NCI-H2171 treated with DMSO at 0.1 percent for 48 hours (cell line): ENCODE data around the gene RNF223.
A peak's percentile ranks its signal among the peaks of the same experiment; 100 is the strongest.
"Not testable (repeated sequence)": the region's sequence is repeated elsewhere in the genome, so short reads cannot be mapped to it uniquely, and the experiment has no call there.

Experiments used
- DNase-seq: peaks from one replicate; lab custom pipeline; 2025; lab: John Stamatoyannopoulos, UW

Gene RNF223

GRCh38 chr1:1044455-1045078 lies 29.5 kb downstream of the RNF223 start:
- DNase-seq: no peak

- no peak for DNase-seq
Measured at GRCh38 chr1:1043921-1044320, 30.2 kb downstream of the RNF223 start.

DNA sequence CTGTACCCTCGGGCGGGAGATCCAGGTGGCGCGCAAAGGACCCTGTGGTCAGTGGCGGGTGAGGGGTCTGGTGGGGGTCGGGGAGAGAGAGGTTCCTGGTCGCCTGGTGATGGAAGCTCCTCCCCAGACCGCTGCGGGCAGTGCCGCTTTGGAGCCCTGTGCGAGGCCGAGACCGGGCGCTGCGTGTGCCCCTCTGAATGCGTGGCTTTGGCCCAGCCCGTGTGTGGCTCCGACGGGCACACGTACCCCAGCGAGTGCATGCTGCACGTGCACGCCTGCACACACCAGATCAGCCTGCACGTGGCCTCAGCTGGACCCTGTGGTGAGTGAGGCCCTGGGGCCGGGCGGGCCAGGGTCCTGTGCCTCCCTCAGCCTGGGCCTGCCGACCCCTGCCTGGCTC lies 30.7 kb downstream of the RNF223 start:
- DNase-seq: no peak

DNA sequence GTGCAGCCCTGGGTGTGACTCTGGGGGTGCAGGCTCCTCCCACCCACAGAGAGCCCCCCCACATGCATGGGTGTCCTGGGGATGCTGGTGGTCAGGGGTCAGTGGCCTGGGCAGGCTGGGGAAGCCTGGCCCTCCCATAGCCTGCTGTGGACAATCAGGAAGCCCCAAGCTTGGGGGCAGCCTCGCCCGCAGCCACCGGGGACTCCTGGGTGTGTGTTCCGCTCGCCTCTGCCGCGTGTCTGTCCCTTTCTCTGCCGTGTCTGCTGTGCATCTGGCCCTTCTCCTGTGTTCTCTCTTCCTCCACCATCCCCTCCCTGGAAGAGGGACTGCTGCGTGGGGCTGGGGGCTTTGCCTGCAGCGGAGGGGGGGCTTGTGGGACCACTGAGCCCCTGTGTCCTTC lies 31.3 kb downstream of the RNF223 start:
- DNase-seq: no peak

- no peak for DNase-seq
Measured at GRCh38 chr1:1041873-1042272, 32.2 kb downstream of the RNF223 start.

- DNase-seq: no peak
Measured at GRCh38 chr1:1041092-1041523, 33.0 kb downstream of the RNF223 start.

- DNase-seq: peak; percentile 70
Measured at GRCh38 chr1:1040004-1040991, 33.8 kb downstream of the RNF223 start.

GRCh38 chr1:1039145-1039910 lies 34.8 kb downstream of the RNF223 start:
- no peak for DNase-seq

- no peak for DNase-seq
Measured at GRCh38 chr1:1038694-1039093, 35.4 kb downstream of the RNF223 start.

DNA sequence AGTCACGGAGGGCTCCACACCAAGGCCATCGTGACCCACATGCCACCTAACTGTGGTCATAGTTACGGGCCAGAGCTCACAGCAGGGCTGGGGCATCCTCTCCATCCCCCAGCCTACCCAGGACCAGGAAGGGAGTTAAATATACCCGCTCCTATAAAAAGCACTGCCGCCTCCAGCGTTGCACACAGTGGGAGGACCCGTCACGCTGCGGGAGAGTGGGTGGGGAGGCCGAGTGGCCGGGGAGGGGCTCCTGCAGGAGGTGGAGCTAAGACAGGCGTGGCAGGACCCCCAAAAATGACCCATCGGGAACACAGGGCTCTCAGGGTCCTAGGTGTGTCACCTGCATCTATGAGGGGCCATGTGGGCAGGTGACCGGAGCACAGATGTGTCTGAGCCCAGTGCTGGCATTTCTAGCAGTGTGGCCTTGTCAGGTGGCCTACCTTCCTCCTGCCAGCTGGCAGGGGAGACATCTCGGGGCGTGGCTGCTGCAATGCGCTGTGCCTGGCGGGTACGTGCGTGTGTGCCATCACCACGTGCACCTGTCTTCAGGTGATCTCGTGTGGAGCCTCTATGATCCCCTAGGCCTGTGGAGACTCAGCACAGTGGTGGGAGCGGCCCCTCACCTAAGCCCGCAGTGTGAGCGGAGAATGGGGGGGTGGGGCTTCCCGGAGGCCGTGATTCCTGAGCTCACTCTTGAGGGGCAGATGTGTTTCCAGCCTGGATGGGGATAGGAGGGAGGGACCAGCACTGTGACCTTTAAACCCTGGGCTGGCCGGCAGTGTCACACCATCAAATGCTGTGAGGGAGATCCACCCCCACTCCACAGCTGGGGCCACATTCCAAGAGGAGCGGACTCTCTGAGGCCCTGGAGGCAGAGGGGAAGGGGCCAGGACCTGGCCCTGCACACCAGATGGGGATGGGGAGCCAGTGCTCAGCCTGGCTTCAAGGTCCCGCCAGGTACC lies 36.5 kb downstream of the RNF223 start:
- no peak for DNase-seq

GRCh38 chr1:1035291-1035943 lies 38.7 kb downstream of the RNF223 start:
- no peak for DNase-seq

DNA sequence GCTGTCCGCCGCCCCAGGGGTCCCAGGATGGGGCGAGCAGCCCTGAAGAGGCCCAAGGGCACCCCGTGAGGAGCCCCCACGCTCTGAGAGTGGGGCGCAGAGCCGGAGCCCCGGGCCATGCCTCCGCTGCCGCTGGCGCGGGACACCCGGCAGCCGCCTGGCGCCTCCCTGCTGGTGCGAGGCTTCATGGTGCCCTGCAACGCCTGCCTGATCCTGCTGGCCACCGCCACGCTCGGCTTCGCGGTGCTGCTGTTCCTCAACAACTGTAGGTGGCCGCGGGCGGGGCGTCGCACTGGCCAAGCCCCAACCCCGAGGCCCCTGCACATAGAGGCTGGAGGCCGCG lies 39.7 kb downstream of the RNF223 start:
- DNase-seq: no peak

DNA sequence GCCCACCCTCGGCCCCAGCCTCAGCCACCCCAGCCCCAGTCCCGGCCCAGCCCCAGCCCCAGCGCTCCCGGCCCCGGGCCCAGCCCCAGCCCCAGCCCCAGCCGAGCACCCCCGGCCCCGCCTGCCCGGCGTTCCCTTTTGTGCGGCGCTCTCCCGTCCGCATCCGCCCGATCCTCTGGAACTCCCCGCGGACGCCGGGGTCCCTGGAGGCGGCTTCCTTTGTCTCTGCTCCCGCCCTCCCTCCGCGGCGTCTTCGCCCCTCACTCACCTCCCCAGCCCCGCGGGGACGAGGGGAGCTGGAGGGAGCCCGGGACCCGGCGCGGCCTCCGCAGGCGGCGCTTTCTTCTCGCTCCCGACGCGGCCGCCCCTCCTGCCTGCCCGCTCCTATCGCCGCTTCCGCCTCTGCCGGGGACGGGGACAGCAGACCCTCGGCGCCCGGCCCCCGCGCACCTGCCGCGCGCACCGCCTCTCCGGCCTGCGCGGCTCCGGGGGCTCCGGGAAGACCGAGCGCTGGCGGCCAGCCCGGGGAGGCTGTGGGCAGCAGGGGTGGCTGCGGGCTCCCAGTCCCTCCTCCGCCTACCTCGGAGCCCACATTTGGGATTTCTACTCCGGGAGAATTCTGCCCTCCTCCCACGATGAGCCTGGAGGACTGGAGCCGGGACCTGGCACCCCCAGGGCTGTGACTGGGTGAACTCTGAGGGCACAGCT lies 40.2 kb downstream of the RNF223 start:
- DNase-seq: no peak

GRCh38 chr1:1033009-1033587 lies 41.0 kb downstream of the RNF223 start:
- DNase-seq: peak; percentile 95

DNA sequence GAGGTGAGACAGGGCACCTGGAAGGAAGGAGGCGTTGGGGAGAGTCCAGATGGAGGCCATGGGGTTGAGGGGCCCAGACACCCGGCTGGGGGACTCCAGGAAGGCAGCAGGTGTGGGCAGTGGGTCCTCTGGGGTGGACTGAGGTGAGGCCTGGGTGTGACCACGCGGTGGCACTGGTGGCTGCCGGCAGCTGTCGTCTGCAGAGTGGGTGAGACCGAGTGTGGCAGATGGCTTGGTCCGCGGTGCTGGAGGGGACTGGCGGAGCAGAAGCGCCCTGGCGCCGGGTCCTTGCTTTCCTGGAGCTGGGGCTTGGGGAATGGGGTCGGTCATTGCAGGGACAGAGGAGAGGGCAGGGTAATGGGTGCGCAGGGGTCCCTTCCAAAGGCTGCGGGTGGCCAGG lies 41.7 kb downstream of the RNF223 start:
- peak; percentile 66 for DNase-seq

- DNase-seq: no peak
Measured at GRCh38 chr1:1031659-1032235, 42.4 kb downstream of the RNF223 start.

- DNase-seq: not testable (repeated sequence)
Measured at GRCh38 chr1:1030867-1031658, 43.0 kb downstream of the RNF223 start.

- DNase-seq: no peak
Measured at GRCh38 chr1:1027791-1028190, 46.3 kb downstream of the RNF223 start.
